NCI-H2171 (cell line): ENCODE results near the gene TMEM63B.
A peak's percentile ranks its signal among the peaks of the same experiment; 100 is the strongest.
"Not testable (repeated sequence)": the region's sequence is repeated elsewhere in the genome, so short reads cannot be mapped to it uniquely, and the experiment has no call there.

ENCODE experiments used
- DNase-seq: peaks from one replicate; lab custom pipeline; 2025; lab: John Stamatoyannopoulos, UW

The TMEM63B gene

DNA sequence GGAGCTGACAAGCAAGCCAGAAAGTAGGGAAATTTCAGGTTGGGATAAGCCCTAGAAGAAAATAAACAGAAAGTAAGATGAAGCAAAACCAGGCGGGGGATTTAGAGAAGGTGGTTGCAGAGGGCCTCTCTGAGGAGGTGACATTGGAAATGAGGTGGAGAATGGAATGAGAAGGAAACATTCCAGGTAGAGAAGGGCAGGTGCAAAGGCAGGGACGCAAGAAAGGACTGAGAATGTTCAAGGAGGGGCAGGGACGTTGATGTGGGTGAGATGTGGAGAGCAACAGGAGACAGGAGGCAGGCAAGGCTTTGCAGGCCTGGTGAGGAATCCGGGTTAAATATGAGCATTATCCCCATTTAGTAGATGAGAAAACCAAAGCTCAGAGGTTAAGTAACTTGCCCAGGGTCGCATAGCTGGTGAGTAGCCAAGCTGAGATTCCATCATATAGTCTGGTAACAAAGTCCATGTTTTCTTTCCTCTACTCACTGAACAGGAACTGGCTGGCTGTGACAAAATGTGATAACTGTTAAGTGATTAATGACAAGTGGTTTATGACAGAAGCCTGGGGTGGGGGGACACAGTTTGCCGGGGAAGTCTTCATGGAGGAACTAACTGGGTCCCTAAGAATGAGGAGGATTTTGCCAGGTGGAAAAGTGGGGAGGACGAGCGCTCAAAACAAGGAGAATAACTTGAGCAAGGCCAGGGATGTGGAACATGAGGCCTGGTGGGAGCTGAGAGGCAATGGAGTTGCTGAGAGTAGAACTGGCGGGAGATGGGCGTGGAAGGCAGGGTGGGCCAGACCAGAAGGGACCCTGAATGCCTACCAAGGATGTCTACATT is 32.7 kb upstream of the TMEM63B start:
- no peak for DNase-seq

- DNase-seq: not testable (repeated sequence)
Observed at GRCh38 chr6:44095243-44095623, 32.1 kb upstream of the TMEM63B start.

- DNase-seq: peak; percentile 34
Observed at GRCh38 chr6:44096612-44097011, 30.7 kb upstream of the TMEM63B start.

GRCh38 chr6:44097782-44098317 is 29.5 kb upstream of the TMEM63B start:
- DNase-seq: no peak

- DNase-seq: no peak
Observed at GRCh38 chr6:44099192-44099591, 28.2 kb upstream of the TMEM63B start.

DNA sequence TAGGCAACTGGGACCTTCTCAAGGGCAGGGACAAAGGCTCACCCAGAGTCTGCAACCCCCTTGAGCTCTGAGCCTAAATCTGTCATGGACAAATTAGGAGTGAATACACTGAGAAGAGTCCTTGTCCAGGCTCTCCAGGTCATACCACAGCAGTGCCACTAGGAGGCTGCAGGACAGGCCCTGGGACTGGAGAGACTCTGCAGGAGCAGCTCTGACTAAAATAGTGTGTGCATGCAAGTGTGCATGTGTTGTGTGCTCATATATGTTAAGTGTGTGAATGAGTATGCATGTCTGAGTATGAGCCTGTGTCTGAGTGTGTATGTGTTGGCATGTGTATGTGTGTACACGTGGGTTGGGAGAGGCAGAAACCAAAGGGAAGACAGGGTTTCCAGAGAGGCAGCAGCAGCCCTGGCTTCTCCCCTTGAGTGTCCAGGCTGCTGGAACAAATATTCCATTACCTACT is 27.2 kb upstream of the TMEM63B start:
- DNase-seq: no peak

- no peak for DNase-seq
Observed at GRCh38 chr6:44101832-44102231, 25.5 kb upstream of the TMEM63B start.

GRCh38 chr6:44102527-44102926 is 24.8 kb upstream of the TMEM63B start:
- no peak for DNase-seq

DNA sequence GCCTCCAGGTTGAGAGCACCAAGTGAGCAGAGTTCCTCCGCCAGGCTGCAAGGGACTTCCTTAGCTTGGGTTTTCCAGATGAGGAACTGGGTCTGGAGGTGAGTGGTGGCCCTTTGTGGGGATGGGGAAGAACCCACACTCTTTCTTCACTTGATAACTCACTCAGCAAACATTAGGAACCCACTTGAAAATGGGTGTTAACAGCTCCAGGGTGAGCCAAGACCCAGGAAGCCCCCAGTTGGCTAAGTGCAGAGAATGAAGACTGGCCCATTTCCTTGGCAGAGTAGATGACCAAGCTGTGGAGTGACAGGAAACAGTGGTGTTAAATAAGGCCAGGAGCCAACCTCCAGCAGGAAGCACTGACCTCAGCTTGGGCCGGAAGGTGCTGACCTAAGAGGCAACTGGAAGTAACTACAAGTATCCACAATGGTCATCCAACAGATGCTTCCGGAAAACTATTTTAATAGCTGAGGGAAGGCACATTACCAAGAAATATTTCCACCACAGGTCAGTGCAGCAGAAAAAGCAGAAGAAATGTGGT is 22.8 kb upstream of the TMEM63B start:
- DNase-seq: no peak

DNA sequence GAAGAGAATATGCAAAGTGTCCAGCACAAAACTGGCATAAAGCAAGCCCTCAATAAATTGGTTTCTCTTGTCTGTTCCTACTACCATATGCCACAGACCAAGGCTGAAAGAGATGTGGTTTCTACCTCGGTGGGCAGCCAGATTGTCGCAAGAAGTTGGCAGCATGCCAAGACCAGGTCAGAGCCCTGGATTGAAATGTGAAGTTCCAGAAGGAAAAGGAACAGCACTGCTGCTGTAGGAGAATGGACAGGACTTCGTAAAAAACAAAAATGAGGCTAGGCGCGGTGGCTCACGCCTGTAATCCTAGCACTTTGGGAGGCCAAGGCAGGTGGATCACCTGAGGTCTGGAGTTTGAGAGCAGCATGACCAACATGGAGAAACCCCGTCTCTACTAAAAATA is 22.2 kb upstream of the TMEM63B start:
- peak; percentile 28 for DNase-seq

- no peak for DNase-seq
Observed at GRCh38 chr6:44105993-44106740, 21.2 kb upstream of the TMEM63B start.

- no peak for DNase-seq
Observed at GRCh38 chr6:44107017-44107416, 20.3 kb upstream of the TMEM63B start.

GRCh38 chr6:44108471-44108870 is 18.9 kb upstream of the TMEM63B start:
- DNase-seq: no peak

- no peak for DNase-seq
Observed at GRCh38 chr6:44109212-44109611, 18.1 kb upstream of the TMEM63B start.

DNA sequence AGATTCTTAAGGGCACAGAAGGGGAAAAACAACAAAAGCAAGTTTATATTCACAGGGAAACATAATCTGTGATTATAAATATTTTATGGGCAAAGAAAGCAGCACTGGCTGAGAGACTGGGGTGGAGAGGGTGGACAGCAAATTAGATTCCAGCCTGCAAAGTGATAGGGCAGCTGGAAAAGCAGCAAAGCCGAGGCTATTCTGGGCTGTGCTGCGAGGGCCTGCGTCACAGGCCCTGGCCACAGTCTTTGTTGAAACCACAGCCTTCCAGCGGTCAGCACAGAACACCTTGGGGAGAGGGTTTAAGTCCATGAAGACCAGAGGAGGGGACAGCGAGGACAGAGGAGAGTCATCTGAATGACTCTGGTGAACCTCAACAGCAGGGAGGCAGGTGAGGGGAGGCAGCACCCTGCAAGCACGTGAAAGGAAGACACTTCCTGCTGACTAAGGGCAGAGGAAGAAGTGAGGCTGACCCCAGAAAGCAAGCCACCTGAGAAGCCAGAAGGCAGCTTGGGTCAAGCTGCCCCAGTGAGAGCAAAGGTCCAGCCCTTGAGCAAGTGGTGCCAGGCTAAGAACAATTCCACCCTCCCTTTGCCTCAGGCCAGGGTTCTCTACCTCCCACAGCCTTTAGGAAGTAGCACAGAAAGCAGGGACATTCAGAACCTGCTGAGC is 17.2 kb upstream of the TMEM63B start:
- DNase-seq: no peak

DNA sequence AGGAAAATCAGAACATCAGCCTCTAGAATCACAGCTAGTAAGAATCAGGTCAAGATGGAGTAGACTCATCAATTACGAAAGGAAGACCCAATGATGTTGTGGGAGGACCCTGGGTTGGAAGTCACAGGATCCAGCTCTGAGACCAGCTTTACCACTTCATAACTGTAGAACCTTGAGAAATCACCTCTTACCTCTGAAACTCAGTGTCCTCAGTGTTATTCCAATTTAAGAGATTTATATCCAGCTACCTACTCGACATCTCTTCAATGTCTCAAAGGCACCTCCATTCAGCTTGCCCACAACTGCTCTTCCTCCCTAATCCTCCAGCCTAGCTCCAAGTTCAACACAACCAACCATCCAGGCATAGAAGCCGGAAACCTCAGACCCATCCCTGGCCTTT is 16.4 kb upstream of the TMEM63B start:
- no peak for DNase-seq

- no peak for DNase-seq
Observed at GRCh38 chr6:44111434-44112417, 15.6 kb upstream of the TMEM63B start.

GRCh38 chr6:44113414-44113813 is 13.9 kb upstream of the TMEM63B start:
- no peak for DNase-seq

- DNase-seq: no peak
Observed at GRCh38 chr6:44115866-44116265, 11.5 kb upstream of the TMEM63B start.

GRCh38 chr6:44116641-44117382 is 10.5 kb upstream of the TMEM63B start:
- DNase-seq: no peak
